ENCODE results near the gene VWA8. TPM values are rescaled to one million over a fixed set of nuclear protein-coding genes. Genes with fewer than 3 reads are reported as not detected.

VWA8 gene
- total and polyA plus RNA-seq, 2 of the 8 experiments (the other 6 are each of a cell fraction or from before 2014, with no cell fraction given) = 5.9 to 19.6 TPM

DNA sequence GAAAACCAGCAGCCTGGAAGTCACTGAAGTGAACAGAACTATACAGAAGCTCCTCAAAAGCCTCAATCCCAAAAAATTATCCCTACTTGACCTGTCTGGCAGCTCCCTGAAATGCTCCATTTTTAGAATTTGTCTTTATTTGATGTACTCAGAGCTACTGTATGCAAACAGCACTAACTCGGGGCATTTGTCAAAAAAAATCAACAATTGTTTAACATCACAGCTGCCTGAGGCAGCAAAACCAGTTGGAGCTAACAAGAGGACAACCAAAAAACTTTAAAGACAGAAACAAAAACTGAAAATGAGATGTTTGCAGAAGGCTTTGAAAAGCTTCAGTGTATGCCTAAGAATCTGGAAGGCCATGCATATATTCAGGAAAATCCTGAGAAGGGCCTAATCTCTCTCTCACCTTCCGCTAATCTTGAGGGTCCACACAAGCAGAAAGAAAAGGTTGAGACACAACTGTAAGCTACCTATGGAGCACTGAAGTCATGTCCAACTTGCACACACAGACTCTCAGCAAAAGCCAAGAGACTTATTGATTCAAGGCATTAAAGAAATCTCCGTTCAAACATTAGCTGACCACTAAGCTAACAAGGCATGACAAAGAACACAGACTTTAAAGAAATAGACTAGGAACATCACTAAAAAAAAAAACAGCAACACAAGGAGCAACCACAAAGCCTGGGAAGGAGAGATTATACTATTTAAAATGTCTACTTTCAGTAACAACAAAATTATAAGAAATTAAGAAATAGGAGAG, 16.1 kb downstream of the VWA8 start (continued):
- no peak for TF ChIP-seq BCL11A (IDR thresholded peaks at IDR 0.05; ENCODE audit: low read depth in 2 of 2, low read length in 2 of 2)
